Heart left ventricle (tissue), 16 donors: ENCODE results near the gene SHOX. TPM values are rescaled to one million over a fixed set of nuclear protein-coding genes. Genes with fewer than 3 reads are reported as not detected.

ENCODE experiments used
- ATAC-seq, 4 donors: fragments of 200-7000 bp; cut with Tn5 transposase; one replicate each; pipeline ENCODE4 v1.9.1; 2020 to 2022; ENCODE audit warnings: moderate library complexity in 4 of 4, mild to moderate bottlenecking in 3 of 4, moderate number of reproducible peaks in 1 of 4
- DNase-seq, 5 donors: peaks; one replicate each; pipeline ENCODE4 v3.0.0-alpha.2; 2020
- H3K27ac ChIP-seq, 12 donors: fragments of 200-600 bp; sonication (generic) in 4 of 12; one replicate each; pipeline versions ENCODE4 v1.5.0 to v1.8.0; 2016 to 2022; ENCODE audit warnings: mild to moderate bottlenecking in 2 of 12
- H3K27me3 ChIP-seq, 9 donors: fragments of 200-600 bp; sonication (generic) in 2 of 9; one replicate each; pipeline versions ENCODE4 v1.5.1 to v1.8.0; 2016 to 2022; ENCODE audit warnings: mild to moderate bottlenecking in 3 of 9
- H3K36me3 ChIP-seq, 9 donors: fragments of 200-600 bp; sonication (generic) in 2 of 9; one replicate each; pipeline versions ENCODE4 v1.5.0 to v1.8.0; 2018 to 2022; ENCODE audit warnings: mild to moderate bottlenecking in 2 of 9
- H3K4me1 ChIP-seq, 12 donors: fragments of 200-600 bp; sonication (generic) in 4 of 12; one replicate each; pipeline versions ENCODE4 v1.5.0 to v1.8.0; 2016 to 2022; ENCODE audit warnings: mild to moderate bottlenecking in 3 of 12
- H3K4me3 ChIP-seq, 12 donors: fragments of 200-600 bp; sonication (generic) in 4 of 12; one replicate each; pipeline versions ENCODE4 v1.5.0 to v1.8.0; 2017 to 2022; ENCODE audit warnings: mild to moderate bottlenecking in 9 of 12, moderate library complexity in 4 of 12
- H3K9me3 ChIP-seq, 12 donors: fragments of 200-600 bp; sonication (generic) in 4 of 12; one replicate each; pipeline versions ENCODE4 v1.5.0 to v1.8.0; 2016 to 2022; ENCODE audit warnings: mild to moderate bottlenecking in 1 of 12
- CTCF ChIP-seq, 12 donors: fragments of 200-600 bp; sonication (generic) in 4 of 12; IDR thresholded peaks; one replicate each; pipeline versions ENCODE4 v1.5.0 to v1.8.0; 2018 to 2022; ENCODE audit warnings: antibody characterized with exemption in 12 of 12, mild to moderate bottlenecking in 5 of 12
- POLR2A ChIP-seq, 2 donors: fragments of 450-650 bp; IDR thresholded peaks; one replicate each; pipeline ENCODE4 v1.6.1; 2017; ENCODE audit warnings: antibody characterized with exemption in 2 of 2, mild to moderate bottlenecking in 2 of 2, moderate library complexity in 2 of 2
- WGBS, 4 donors: extraction: QIAGEN DNeasy Blood & Tissue Kit in 2 of 4; methylation state at CpG; one replicate each; pipeline versions ENCODE4 v1.1.5 to v1.1.7; 2013 to 2018; 5-methylcytosine and 5-hydroxymethylcytosine counted together
- intact Hi-C, 10 donors: fragments of 100-400 bp; cut with DNase I; formaldehyde crosslinking; loops; one replicate each; pipeline versions ENCODE4 v1.11.1 to v1.14.2; 2022
- polyA plus RNA-seq, 2 donors: library from polyadenylated mRNA; stranded (reverse); fragments of 200-250 nt; gene quantifications; one replicate each; pipeline ENCODE4 v1.2.3, GENCODE V29; 2013
- total RNA-seq, 9 donors: library from RNA; depleted of rRNA in 2 of 9; stranded (reverse); fragments of >200 nt in 2 of 9; fragmentation: NEBNext Ultra II Directional in 3 of 9; extraction: Animal tissue kit (Norgen Biotek cat#: 25700) in 3 of 9; gene quantifications; one replicate each; pipeline versions ENCODE4 v1.1.0 to v1.2.4, GENCODE V29; 2016 to 2023
- donor health status: ischemic (EF 13 %, LVEDD 7.1; RV severe dilation, severe dysfunction).
- donor health status: healthy with polysubstance abuse.
- donor health status: DM: no; HTN: yes; CAD: no.
- donor health status: DM: no; HTN: no; CAD: no.
- donor health status: ischemic (EF 25% LVEDD 6.9; RV normal size, moderate dysfunction).
- donor health status: ischemic (EF 25% LVEDD 5.7; RV mildly dilated, moderate dysfunction).
- donor health status: healthy.
- donor health status: DM: yes; HTN: yes; CAD: no.
- donor health status: ischemic (EF 35%, LVEDD 5.7; RV mildly dilated, moderate dysfunction).
- donor health status: nonischemic (EF 11% LVEDD 7.7; RV severe dilation, severe dysfunction).
- donor health status: DM: yes; HTN: yes; CAD: no.
- donor health status: PGD.
- donor health status: ischemic (EF 29% LVEDD 5.4; RV normal size, mild dysfunction).
- donor health status: nonischemic (EF 23%, LVEDD 6.1; RV moderate dilation, normal function).

SHOX gene
- total and polyA plus RNA-seq, 11 donors, result not detected

- H3K27me3 ChIP-seq, result peaks cover 16 to 70% (median 59%) of the 10 kb centered on the region in 9 donors
- 51 to 72% (median 61%) methylated on average over 7 of the region's 7 CpGs for WGBS, 4 donors
- DNase-seq, result no peak
- H3K4me3 ChIP-seq, result no peak overlapping the region
- H3K9me3 ChIP-seq, result no peaks in the 10 kb centered on the region
- peaks cover 0 to 6% (median 0%) of the 10 kb centered on the region in 12 donors for H3K4me1 ChIP-seq
- ATAC-seq, result no peak
- H3K27ac ChIP-seq, result no peak overlapping the region
- intact Hi-C loops, result no loop called here
- TF ChIP-seq POLR2A (IDR thresholded peaks at IDR 0.05), result no peak
- no peak for TF ChIP-seq CTCF (IDR thresholded peaks at IDR 0.05)
- H3K36me3 ChIP-seq, result no peaks in the 10 kb centered on the region
These were observed 12.6 kb downstream of the SHOX start for GRCh38 chrX:643241-643595.

- ATAC-seq, result no peak
- DNase-seq, result no peak
- Histone ChIP-seq H3K4me1 (peaks cover 0 to 6% (median 0%) of the 10 kb centered on the region in 12 donors), H3K27me3 (peaks cover 16 to 63% (median 53%) of the 10 kb centered on the region in 9 donors), H3K4me3 (no peak overlapping the region), H3K9me3 (no peaks in the 10 kb centered on the region), H3K36me3 (no peaks in the 10 kb centered on the region), H3K27ac (no peak overlapping the region)
- WGBS, 4 donors, result 4 to 12% (median 5%) methylated on average over 9 to 19 of the region's 19 CpGs
- intact Hi-C loops, result no loop called here
- no peak for TF ChIP-seq POLR2A (IDR thresholded peaks at IDR 0.05)
- no peak for TF ChIP-seq CTCF (IDR thresholded peaks at IDR 0.05)
These were observed 13.3 kb downstream of the SHOX start for GRCh38 chrX:643911-644303.

- Histone ChIP-seq H3K9me3 (no peaks in the 10 kb centered on the region), H3K36me3 (no peaks in the 10 kb centered on the region), H3K4me3 (no peak overlapping the region), H3K27ac (no peak overlapping the region), H3K27me3 (peaks cover 11 to 60% (median 46%) of the 10 kb centered on the region in 9 donors), H3K4me1 (peaks cover 0 to 6% (median 0%) of the 10 kb centered on the region in 12 donors)
- DNase-seq (no peak), ATAC-seq (no peak)
- 2% methylated on average over 27 to 95 of the region's 95 CpGs for WGBS, 4 donors
- TF ChIP-seq POLR2A (IDR thresholded peaks at IDR 0.05), result no peak
- intact Hi-C loops, result no loop called here
These were observed 14.0 kb downstream of the SHOX start for GRCh38 chrX:644304-645281.

- H3K4me3 ChIP-seq, result no peak overlapping the region
- no peaks in the 10 kb centered on the region for H3K36me3 ChIP-seq
- no peaks in the 10 kb centered on the region for H3K9me3 ChIP-seq
- peaks cover 11 to 44% (median 37%) of the 10 kb centered on the region in 9 donors for H3K27me3 ChIP-seq
- DNase-seq (no peak), ATAC-seq (no peak)
- H3K27ac ChIP-seq, result no peak overlapping the region
- peaks cover 0 to 6% (median 0%) of the 10 kb centered on the region in 12 donors for H3K4me1 ChIP-seq
- WGBS, 4 donors, result 15 to 23% (median 16%) methylated on average over 3 of the region's 3 CpGs
- TF ChIP-seq POLR2A (IDR thresholded peaks at IDR 0.05) (no peak), CTCF (IDR thresholded peaks at IDR 0.05) (no peak)
- intact Hi-C loops, result loop anchor here in 1 of 10 donors (2.0 kb wide), 1 partner anchor 29 kb away; no protein-coding TSS in a partner anchor
These were observed 15.6 kb downstream of the SHOX start for GRCh38 chrX:646228-646495.
